CD4-positive, alpha-beta T cell (primary cell): ENCODE data around the gene MSRB3. TPM values are rescaled to one million over a fixed set of nuclear protein-coding genes. Genes with fewer than 3 reads are reported as not detected.
"Not testable (repeated sequence)": the region's sequence is repeated elsewhere in the genome, so short reads cannot be mapped to it uniquely, and the experiment has no call there.

Experiments
- ATAC-seq: fragments of 200-7000 bp; cut with Tn5 transposase; one replicate; pipeline ENCODE4 v1.10.0; 2022; ENCODE audit warnings: mild to moderate bottlenecking; ENCODE audit not compliant: poor library complexity
- CTCF ChIA-PET: fragments of 350-600 bp; sonication (Branson Sonifier 250); formaldehyde crosslinking; loops from one replicate; lab custom pipeline; 2021; ENCODE audit warnings: antibody characterized with exemption, inconsistent platforms; lab: Charles Lee
- POLR2A ChIA-PET: fragments of 350-600 bp; sonication (Branson Sonifier 250); formaldehyde crosslinking; loops from one replicate; lab custom pipeline; 2021; ENCODE audit warnings: antibody characterized with exemption, inconsistent platforms; lab: Charles Lee
- DNase-seq, 14 experiments: peaks; one replicate each; pipeline ENCODE4 v3.0.0-alpha.2; 2013 to 2020; ENCODE audit warnings: mixed read lengths in 2 of 14
- H3K27ac ChIP-seq, 2 donors: one replicate each; pipeline versions ENCODE4 v1.5.1 to v1.7.0; 2013; ENCODE audit warnings: low read length in 2 of 2, low read depth in 1 of 2, mild to moderate bottlenecking in 1 of 2
- H3K27me3 ChIP-seq, 2 experiments: 1 replicate in 1 of 2; 2 replicates in 1 of 2; pipeline versions ENCODE4 v1.6.1 to v1.7.0; 2013; ENCODE audit warnings: low read length in 2 of 2, control low read depth in 1 of 2, mild to moderate bottlenecking in 1 of 2, moderate library complexity in 1 of 2; ENCODE audit not compliant: insufficient read depth in 2 of 2, control insufficient read depth in 1 of 2
- H3K36me3 ChIP-seq: one replicate; pipeline ENCODE4 v1.6.1; 2013; ENCODE audit warnings: low read length, control low read depth; ENCODE audit not compliant: insufficient read depth
- H3K4me1 ChIP-seq: one replicate; pipeline ENCODE4 v1.6.1; 2013; ENCODE audit warnings: low read length, control low read depth; ENCODE audit not compliant: insufficient read depth
- H3K4me3 ChIP-seq: one replicate; pipeline ENCODE4 v1.5.1; 2013; ENCODE audit warnings: mild to moderate bottlenecking, low read length, moderate library complexity
- H3K9me3 ChIP-seq, 2 experiments: 1 replicate in 1 of 2; 2 replicates in 1 of 2; pipeline versions ENCODE4 v1.6.1 to v1.7.0; 2013; ENCODE audit warnings: low read length in 2 of 2, mild to moderate bottlenecking in 2 of 2, control low read depth in 1 of 2, moderate library complexity in 1 of 2; ENCODE audit not compliant: control insufficient read depth in 1 of 2, insufficient read depth in 1 of 2
- H3K27ac Mint-ChIP-seq: one replicate; pipeline ENCODE4 v1.8.0; 2020; ENCODE audit warnings: mixed read lengths
- H3K27me3 Mint-ChIP-seq: one replicate; pipeline ENCODE4 v1.8.0; 2021; ENCODE audit warnings: mixed read lengths
- H3K36me3 Mint-ChIP-seq: one replicate; pipeline ENCODE4 v1.8.0; 2021; ENCODE audit warnings: low read depth, mixed read lengths
- H3K4me1 Mint-ChIP-seq: one replicate; pipeline ENCODE4 v1.8.0; 2021; ENCODE audit warnings: low read depth, mixed read lengths
- H3K4me3 Mint-ChIP-seq: one replicate; pipeline ENCODE4 v1.8.0; 2020; ENCODE audit warnings: mild to moderate bottlenecking, mixed read lengths
- H3K9me3 Mint-ChIP-seq: one replicate; pipeline ENCODE4 v1.8.0; 2020; ENCODE audit warnings: mixed read lengths
- CTCF ChIP-seq: fragments of 200-600 bp; IDR thresholded peaks from one replicate; pipeline ENCODE4 v1.8.0; 2022; ENCODE audit warnings: antibody characterized with exemption, mild to moderate bottlenecking
- intact Hi-C, 2 experiments: fragments of 100-400 bp; cut with DNase I in 1 of 2; cut with micrococcal nuclease in 1 of 2; formaldehyde crosslinking; loops; one replicate each; pipeline versions ENCODE4 v1.15.1 to v1.9.0; 2023 to 2025; cut with DNase I, micrococcal nuclease
- total RNA-seq, 174 experiments: library from RNA in 2 of 174; stranded (reverse) in 2 of 174; gene quantifications; one replicate each; pipeline ENCODE4 v1.2.3 and lab custom pipeline; 2021 to 2026

Gene MSRB3
- total RNA-seq, 2 experiments from 2014 or later: 0.17 TPM; not detected in 1

- ChIA-PET POLR2A (no interaction called here), CTCF (no interaction called here)
- peaks cover 52% of the 10 kb centered on the region for H3K27me3 Mint-ChIP-seq
Observed at GRCh38 chr12:65282840-65283239, 4.4 kb downstream of the MSRB3 start.

GRCh38 chr12:65285532-65285931 is 7.0 kb downstream of the MSRB3 start:
- H3K36me3 Mint-ChIP-seq, H3K9me3 Mint-ChIP-seq, H3K9me3 ChIP-seq, CTCF ChIA-PET, DNase-seq, H3K4me3 ChIP-seq, ATAC-seq, POLR2A ChIA-PET, H3K27ac ChIP-seq, H3K4me1 ChIP-seq, H3K4me3 Mint-ChIP-seq, H3K4me1 Mint-ChIP-seq, intact Hi-C loops, H3K27me3 ChIP-seq, H3K36me3 ChIP-seq, H3K27ac Mint-ChIP-seq: not testable (repeated sequence)
- peaks cover 35% of the 10 kb centered on the region for H3K27me3 Mint-ChIP-seq

More at GRCh38 chr12:65282840-65283239, 4.4 kb downstream of the MSRB3 start:
- no peak overlapping the region for H3K4me3 Mint-ChIP-seq
- H3K9me3 ChIP-seq: no peaks in the 10 kb centered on the region
- peaks cover 5% of the 10 kb centered on the region for H3K4me1 Mint-ChIP-seq
- H3K9me3 Mint-ChIP-seq: no peaks in the 10 kb centered on the region
- no peaks in the 10 kb centered on the region for H3K36me3 Mint-ChIP-seq
- H3K27ac ChIP-seq: no peak overlapping the region
- no peak overlapping the region for H3K27ac Mint-ChIP-seq
- peaks cover 10 to 21% of the 10 kb centered on the region in 2 experiments for H3K27me3 ChIP-seq
- no peak for DNase-seq
- intact Hi-C loops: no loop called here
- TF ChIP-seq CTCF: no peak
- H3K4me3 ChIP-seq: no peak overlapping the region
- H3K4me1 ChIP-seq: peaks cover 7% of the 10 kb centered on the region
- ATAC-seq: no peak
- H3K36me3 ChIP-seq: no peaks in the 10 kb centered on the region

GRCh38 chr12:65287426-65287825 is 8.9 kb downstream of the MSRB3 start:
- H3K9me3 ChIP-seq: no peaks in the 10 kb centered on the region
- H3K4me3 Mint-ChIP-seq: no peak overlapping the region
- no peaks in the 10 kb centered on the region for H3K4me1 Mint-ChIP-seq
- H3K4me3 ChIP-seq: no peak overlapping the region
- no peak overlapping the region for H3K27ac Mint-ChIP-seq
- intact Hi-C loops: no loop called here
- ChIA-PET CTCF (no interaction called here), POLR2A (no interaction called here)
- no peak overlapping the region for H3K27ac ChIP-seq
- H3K36me3 Mint-ChIP-seq: no peaks in the 10 kb centered on the region
- peaks cover 19% of the 10 kb centered on the region for H3K27me3 Mint-ChIP-seq
- H3K36me3 ChIP-seq: no peaks in the 10 kb centered on the region
- ATAC-seq: no peak
- TF ChIP-seq CTCF: no peak
- peaks cover 0 to 5% of the 10 kb centered on the region in 2 experiments for H3K27me3 ChIP-seq
- no peaks in the 10 kb centered on the region for H3K4me1 ChIP-seq
- H3K9me3 Mint-ChIP-seq: no peaks in the 10 kb centered on the region
- DNase-seq: no peak

- Histone ChIP-seq H3K27me3 (peaks cover 3 to 22% of the 10 kb centered on the region in 2 experiments), H3K4me1 (no peaks in the 10 kb centered on the region), H3K4me3 (no peak overlapping the region), H3K27ac (no peak overlapping the region), H3K9me3 (no peaks in the 10 kb centered on the region), H3K36me3 (no peaks in the 10 kb centered on the region)
- Mint-ChIP-seq H3K9me3 (no peaks in the 10 kb centered on the region), H3K4me3 (no peak overlapping the region), H3K27ac (no peak overlapping the region), H3K27me3 (peaks cover 17% of the 10 kb centered on the region), H3K4me1 (no peaks in the 10 kb centered on the region), H3K36me3 (no peaks in the 10 kb centered on the region)
- DNase-seq (no peak), ATAC-seq (no peak)
- CTCF ChIA-PET: no interaction called here
- TF ChIP-seq CTCF: no peak
- intact Hi-C loops: no loop called here
- POLR2A ChIA-PET: no interaction called here
Observed at GRCh38 chr12:65292241-65292640, 13.8 kb downstream of the MSRB3 start.
